HG03571 (cell line): ENCODE data around the gene KCTD1.

Source experiments
- ATAC-seq: cut with Tn5 transposase; IDR thresholded peaks from one replicate; pipeline ENCODE4 v1.9.1; 2021; ENCODE audit not compliant: unreplicated experiment

Gene KCTD1

GRCh38 chr18:26482569-26482968, 65.8 kb downstream of the KCTD1 start:
- ATAC-seq = no peak

GRCh38 chr18:26480897-26481795, 67.2 kb downstream of the KCTD1 start:
- ATAC-seq = no peak

- ATAC-seq = no peak
Measured at GRCh38 chr18:26479681-26480079, 68.7 kb downstream of the KCTD1 start.

GRCh38 chr18:26479065-26479680, 69.2 kb downstream of the KCTD1 start:
- ATAC-seq = no peak

GRCh38 chr18:26477828-26478466, 70.4 kb downstream of the KCTD1 start:
- ATAC-seq = no peak

- no peak for ATAC-seq
Measured at GRCh38 chr18:26476697-26477096, 71.7 kb downstream of the KCTD1 start.

GRCh38 chr18:26474542-26474941, 73.8 kb downstream of the KCTD1 start:
- ATAC-seq = no peak

- ATAC-seq = no peak
Measured at GRCh38 chr18:26473672-26474071, 74.7 kb downstream of the KCTD1 start.

- no peak for ATAC-seq
Measured at GRCh38 chr18:26471826-26472225, 76.5 kb downstream of the KCTD1 start.

GRCh38 chr18:26471027-26471426, 77.3 kb downstream of the KCTD1 start:
- ATAC-seq = no peak

GRCh38 chr18:26470011-26470637, 78.2 kb downstream of the KCTD1 start:
- ATAC-seq = peak; percentile 79

- peak; percentile 38 for ATAC-seq
Measured at GRCh38 chr18:26468931-26469340, 79.4 kb downstream of the KCTD1 start.

- no peak for ATAC-seq
Measured at GRCh38 chr18:26466026-26466425, 82.3 kb downstream of the KCTD1 start.

GRCh38 chr18:26465431-26465830, 82.9 kb downstream of the KCTD1 start:
- no peak for ATAC-seq

GRCh38 chr18:26464128-26465011, 84.0 kb downstream of the KCTD1 start:
- no peak for ATAC-seq

GRCh38 chr18:26462355-26462754, 86.0 kb downstream of the KCTD1 start:
- ATAC-seq = no peak

GRCh38 chr18:26461405-26461804, 86.9 kb downstream of the KCTD1 start:
- no peak for ATAC-seq

GRCh38 chr18:26460449-26461091, 87.8 kb downstream of the KCTD1 start:
- ATAC-seq = peak; percentile 80

GRCh38 chr18:26459884-26460283, 88.5 kb downstream of the KCTD1 start:
- no peak for ATAC-seq

GRCh38 chr18:26459340-26459739, 89.0 kb downstream of the KCTD1 start:
- ATAC-seq = no peak
